Activated T-helper 1 cell treated with Interleukin-2 at 50 U/mL for 16 hours (primary cell): ENCODE measurements around the gene YIF1A.
"Not testable (repeated sequence)": the region's sequence is repeated elsewhere in the genome, so short reads cannot be mapped to it uniquely, and the experiment has no call there.

Source experiments
- DNase-seq: peaks from one replicate; pipeline ENCODE4 v3.0.0-alpha.2; 2020; ENCODE audit warnings: low read depth

Gene YIF1A

GRCh38 chr11:66286699-66287098 is 2.2 kb downstream of the YIF1A start:
- DNase-seq = no peak

DNA sequence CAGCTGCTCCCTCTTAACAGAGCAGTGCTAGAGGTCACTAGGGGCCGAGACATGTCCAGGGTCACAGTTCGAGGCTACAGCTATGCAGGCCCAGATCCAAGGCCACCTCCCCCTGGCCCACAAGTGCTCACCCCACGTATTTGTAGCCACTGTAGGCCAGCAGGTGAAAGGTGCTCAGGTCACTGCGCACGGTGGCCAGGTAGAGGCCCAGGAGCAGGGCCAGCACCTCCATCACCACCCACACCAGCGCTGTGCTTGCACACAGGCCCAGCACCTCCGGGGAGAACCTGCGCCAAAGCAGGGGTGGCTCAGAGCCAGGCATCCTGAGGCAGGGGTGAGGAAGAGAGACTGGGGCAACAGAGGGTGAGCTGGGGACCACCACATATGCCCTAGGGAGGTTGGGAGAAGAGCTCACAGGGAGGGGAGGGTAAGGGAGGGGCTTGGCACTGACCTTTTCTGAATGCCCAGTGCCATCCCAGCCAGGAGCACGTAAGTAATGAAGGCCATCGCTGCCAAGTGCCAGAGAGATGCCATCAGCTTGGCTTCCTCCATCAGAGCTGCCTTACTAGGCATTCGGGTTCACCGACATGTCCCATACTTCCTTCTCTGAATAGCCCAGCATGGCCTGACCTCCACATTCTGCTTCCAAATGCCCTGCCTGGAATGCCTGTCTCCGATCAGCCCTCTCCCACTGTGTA is 3.5 kb downstream of the YIF1A start:
- no peak for DNase-seq

- DNase-seq = no peak
Measured at GRCh38 chr11:66284526-66285078, 4.3 kb downstream of the YIF1A start.

- no peak for DNase-seq
Measured at GRCh38 chr11:66283461-66284105, 5.4 kb downstream of the YIF1A start.

- peak; percentile 100 for DNase-seq
Measured at GRCh38 chr11:66282468-66283455, 6.2 kb downstream of the YIF1A start.

GRCh38 chr11:66281776-66282467 is 7.0 kb downstream of the YIF1A start:
- DNase-seq = no peak

GRCh38 chr11:66281001-66281400 is 7.9 kb downstream of the YIF1A start:
- DNase-seq = no peak

- DNase-seq = no peak
Measured at GRCh38 chr11:66280428-66280827, 8.5 kb downstream of the YIF1A start.

DNA sequence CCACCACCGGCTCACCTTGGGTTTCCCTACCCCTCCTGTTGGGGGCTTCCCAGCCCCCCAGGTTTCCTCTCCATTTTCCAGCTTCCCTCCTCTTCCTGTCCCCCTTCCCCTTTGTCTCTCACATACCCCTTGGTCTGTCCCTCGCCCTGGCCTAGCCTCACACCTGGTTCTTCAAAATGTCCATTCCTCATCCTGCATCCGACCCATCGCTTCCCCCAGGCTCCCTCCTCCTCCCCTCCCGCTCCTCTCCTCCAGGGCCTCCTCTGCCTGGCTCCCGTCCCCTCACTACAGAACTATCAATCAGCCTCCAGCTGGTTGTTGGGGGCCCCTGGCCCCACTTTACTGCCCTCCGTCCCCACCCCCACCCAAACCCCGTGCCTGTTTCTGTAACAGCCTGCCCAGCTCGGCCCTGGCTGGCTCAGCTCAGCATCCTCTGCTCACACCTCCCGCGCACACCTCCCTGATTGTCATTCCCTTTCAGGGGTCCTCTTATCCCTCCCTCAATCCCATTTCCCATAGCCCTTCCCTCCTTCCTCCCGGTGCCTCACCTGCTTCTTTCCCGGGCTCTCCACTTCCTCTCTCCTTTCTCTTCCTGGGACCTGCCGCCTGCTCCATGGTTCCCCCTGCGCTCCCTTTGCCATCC is 9.7 kb downstream of the YIF1A start:
- DNase-seq = no peak

DNA sequence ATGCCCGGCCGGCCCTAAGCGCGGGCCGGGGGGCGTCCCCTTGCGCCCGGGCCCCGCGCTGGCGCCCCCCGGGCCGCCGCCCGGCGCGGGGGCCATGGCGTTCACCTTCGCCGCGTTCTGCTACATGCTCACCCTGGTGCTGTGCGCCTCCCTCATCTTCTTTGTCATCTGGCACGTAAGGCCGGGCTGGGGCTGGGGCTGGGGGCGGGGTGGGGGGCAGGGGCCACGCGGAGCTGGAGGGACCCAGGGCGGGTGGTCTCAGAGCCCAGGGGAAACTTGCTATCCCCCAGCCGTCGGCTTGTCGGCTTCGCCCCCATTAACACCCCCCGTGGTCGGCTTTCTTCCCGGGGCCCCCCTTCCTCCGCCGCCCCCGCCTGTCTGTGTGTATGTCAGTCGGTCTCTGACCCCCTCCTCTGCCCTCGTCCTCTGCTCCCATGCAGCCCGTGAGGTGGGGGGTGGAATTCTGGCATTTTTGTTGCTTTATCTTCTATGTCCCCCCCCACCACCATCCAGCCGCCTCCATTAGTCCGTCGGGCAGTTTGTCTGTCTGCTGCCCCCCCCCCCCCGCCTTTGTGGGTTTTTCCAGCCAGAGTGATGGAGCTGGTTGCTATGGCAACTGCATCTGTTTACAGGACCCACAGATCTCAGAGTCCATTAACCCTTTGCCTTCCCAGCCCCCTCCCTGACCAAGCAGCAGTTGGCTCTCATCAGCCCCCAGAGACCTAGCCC is 10.4 kb downstream of the YIF1A start:
- no peak for DNase-seq

GRCh38 chr11:66277471-66278362 is 11.2 kb downstream of the YIF1A start, which contains the start of gene CNIH2:
Gene CNIH2 (plus strand): TSS chr11:66278175. CDS start chr11:66278457, 282 bp downstream.
- peak; percentile 34 for DNase-seq

DNA sequence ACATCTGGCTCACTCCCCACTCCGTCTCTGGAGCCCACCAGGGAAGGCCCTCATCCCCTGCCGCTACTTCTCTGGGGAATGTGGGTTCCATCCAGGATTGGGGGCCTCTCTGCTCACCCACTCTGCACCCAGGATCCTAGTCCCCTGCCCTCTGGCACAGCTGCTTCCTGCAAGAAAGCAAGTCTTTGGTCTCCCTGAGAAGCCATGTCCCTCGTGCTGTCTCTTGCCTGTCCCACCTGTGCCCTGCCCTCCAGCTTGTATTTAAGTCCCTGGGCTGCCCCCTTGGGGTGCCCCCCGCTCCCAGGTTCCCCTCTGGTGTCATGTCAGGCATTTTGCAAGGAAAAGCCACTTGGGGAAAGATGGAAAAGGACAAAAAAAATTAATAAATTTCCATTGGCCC is 11.9 kb downstream of the YIF1A start:
- DNase-seq = not testable (repeated sequence)

DNA sequence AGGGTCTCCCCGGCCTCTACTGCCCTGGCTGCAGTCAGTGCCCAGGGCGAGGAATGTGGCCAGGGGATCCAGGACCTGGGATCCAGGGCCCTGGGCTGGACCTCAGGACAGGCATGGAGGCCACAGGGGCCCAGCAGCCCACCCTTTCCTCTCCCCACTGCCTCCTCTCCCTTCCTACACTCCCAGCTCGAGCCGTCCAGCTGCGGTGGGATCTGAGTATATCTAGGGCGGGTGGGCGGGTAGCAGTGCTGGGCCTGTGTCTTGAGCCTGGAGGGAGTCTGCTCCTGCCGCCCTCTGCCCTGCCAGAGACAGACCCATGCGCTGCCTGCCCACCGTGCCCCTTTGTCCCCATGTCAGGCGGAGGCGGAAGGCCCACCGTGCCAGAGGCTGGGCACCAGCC is 12.3 kb downstream of the YIF1A start:
- DNase-seq = not testable (repeated sequence)

GRCh38 chr11:66275984-66276612 is 12.8 kb downstream of the YIF1A start:
- DNase-seq = no peak

DNA sequence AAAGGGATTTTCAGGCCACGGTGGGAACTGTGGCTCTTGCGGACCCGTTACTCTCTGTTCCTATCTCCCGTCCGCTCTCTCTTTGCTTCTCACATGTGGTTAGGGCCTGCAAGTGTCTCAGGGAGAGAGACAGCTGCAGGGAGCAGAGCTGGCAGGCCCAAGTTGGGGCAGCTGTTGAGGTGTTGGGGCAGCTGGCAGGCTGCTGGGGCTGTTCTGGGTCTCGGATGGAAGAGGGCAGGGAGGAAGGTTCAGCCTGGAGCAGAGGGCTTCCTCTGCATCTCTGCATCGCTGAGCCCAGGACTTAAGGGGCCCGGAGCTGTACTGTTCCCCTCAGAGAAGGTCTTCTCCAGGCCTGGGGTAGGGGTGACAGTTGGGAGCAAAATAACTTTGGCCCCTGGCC is 13.5 kb downstream of the YIF1A start:
- DNase-seq = no peak

GRCh38 chr11:66274219-66274618 is 14.7 kb downstream of the YIF1A start:
- DNase-seq = no peak

GRCh38 chr11:66272596-66272995 is 16.3 kb downstream of the YIF1A start:
- DNase-seq = no peak

DNA sequence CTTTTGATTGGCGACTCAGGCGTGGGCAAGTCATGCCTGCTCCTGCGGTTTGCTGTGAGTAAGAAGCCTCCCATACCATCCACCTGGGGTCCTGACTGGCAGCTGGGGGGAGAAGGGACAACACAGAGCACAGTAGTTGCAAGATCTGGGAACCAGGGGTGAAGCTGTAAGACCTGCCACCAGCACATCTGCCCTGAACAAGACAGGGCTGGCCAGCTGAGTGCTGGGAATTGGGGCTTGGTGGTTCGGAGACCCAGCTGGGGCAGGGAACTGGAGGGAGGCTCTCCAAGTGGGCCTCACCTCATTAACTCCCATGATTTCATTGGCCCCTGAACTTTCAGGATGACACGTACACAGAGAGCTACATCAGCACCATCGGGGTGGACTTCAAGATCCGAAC is 17.1 kb downstream of the YIF1A start:
- no peak for DNase-seq
